Neural cell (in vitro differentiated cells): ENCODE data around the gene ATL2.

ENCODE experiments used
- EP300 ChIP-seq: fragments of 450-650 bp; conservative IDR thresholded peaks from 2 replicates; pipeline ENCODE4 v1.6.1; 2014; ENCODE audit warnings: antibody characterized with exemption, mild to moderate bottlenecking, moderate library complexity; ENCODE audit not compliant: poor library complexity, severe bottlenecking
- EZH2 ChIP-seq: fragments of 200-600, 300-800 bp; shearing (Covaris generic), sonication (generic); IDR thresholded peaks from 2 replicates; pipeline ENCODE4 v1.6.1; 2014; ENCODE audit warnings: antibody characterized with exemption, low read length, borderline replicate concordance, mild to moderate bottlenecking; ENCODE audit not compliant: insufficient read depth, poor library complexity, severe bottlenecking
- MXI1 ChIP-seq: fragments of 450-650 bp; conservative IDR thresholded peaks from 2 replicates; pipeline ENCODE4 v1.6.1; 2014; ENCODE audit warnings: antibody characterized with exemption, mild to moderate bottlenecking; ENCODE audit not compliant: poor library complexity, severe bottlenecking
- POLR2AphosphoS5 ChIP-seq: IDR thresholded peaks from 2 replicates; pipeline ENCODE4 v1.6.1; 2012
- TAF1 ChIP-seq: IDR thresholded peaks from 2 replicates; pipeline ENCODE4 v1.6.1; 2012; ENCODE audit warnings: low read depth
- TF ChIP-seq, protein P1 (sequence below): fragments of 450-650 bp; IDR thresholded peaks from 2 replicates; pipeline ENCODE4 v1.5.1; 2014; ENCODE audit warnings: antibody characterized with exemption, mild to moderate bottlenecking, moderate library complexity; ENCODE audit not compliant: poor library complexity, severe bottlenecking
- TF ChIP-seq, protein P2 (sequence below): IDR thresholded peaks from 2 replicates; pipeline ENCODE4 v1.6.1; 2012; ENCODE audit warnings: borderline replicate concordance

DNA sequence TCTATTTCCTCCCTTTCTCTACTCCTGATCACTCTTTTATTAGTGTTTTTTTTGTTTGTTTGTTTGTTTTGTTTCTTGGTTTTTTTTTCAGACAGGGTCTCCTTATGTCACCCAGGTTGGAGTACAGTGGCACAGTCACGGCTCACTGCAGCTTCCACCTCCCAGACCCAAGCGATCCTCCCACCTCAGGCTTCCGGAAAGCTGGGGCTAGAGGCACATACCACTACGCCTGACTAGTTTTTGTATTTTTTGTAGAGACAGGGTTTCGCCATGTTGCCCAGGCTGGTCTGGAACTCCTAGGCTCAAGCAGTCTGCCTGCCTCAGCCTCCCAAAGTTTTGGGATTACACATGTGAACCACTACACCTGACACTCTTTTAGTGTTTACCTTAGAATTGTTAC is 122.3 kb downstream of the ATL2 start:
- TF ChIP-seq, protein P1, sequence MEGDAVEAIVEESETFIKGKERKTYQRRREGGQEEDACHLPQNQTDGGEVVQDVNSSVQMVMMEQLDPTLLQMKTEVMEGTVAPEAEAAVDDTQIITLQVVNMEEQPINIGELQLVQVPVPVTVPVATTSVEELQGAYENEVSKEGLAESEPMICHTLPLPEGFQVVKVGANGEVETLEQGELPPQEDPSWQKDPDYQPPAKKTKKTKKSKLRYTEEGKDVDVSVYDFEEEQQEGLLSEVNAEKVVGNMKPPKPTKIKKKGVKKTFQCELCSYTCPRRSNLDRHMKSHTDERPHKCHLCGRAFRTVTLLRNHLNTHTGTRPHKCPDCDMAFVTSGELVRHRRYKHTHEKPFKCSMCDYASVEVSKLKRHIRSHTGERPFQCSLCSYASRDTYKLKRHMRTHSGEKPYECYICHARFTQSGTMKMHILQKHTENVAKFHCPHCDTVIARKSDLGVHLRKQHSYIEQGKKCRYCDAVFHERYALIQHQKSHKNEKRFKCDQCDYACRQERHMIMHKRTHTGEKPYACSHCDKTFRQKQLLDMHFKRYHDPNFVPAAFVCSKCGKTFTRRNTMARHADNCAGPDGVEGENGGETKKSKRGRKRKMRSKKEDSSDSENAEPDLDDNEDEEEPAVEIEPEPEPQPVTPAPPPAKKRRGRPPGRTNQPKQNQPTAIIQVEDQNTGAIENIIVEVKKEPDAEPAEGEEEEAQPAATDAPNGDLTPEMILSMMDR = no peak
- TF ChIP-seq EP300 = no peak
- TF ChIP-seq, protein P2, sequence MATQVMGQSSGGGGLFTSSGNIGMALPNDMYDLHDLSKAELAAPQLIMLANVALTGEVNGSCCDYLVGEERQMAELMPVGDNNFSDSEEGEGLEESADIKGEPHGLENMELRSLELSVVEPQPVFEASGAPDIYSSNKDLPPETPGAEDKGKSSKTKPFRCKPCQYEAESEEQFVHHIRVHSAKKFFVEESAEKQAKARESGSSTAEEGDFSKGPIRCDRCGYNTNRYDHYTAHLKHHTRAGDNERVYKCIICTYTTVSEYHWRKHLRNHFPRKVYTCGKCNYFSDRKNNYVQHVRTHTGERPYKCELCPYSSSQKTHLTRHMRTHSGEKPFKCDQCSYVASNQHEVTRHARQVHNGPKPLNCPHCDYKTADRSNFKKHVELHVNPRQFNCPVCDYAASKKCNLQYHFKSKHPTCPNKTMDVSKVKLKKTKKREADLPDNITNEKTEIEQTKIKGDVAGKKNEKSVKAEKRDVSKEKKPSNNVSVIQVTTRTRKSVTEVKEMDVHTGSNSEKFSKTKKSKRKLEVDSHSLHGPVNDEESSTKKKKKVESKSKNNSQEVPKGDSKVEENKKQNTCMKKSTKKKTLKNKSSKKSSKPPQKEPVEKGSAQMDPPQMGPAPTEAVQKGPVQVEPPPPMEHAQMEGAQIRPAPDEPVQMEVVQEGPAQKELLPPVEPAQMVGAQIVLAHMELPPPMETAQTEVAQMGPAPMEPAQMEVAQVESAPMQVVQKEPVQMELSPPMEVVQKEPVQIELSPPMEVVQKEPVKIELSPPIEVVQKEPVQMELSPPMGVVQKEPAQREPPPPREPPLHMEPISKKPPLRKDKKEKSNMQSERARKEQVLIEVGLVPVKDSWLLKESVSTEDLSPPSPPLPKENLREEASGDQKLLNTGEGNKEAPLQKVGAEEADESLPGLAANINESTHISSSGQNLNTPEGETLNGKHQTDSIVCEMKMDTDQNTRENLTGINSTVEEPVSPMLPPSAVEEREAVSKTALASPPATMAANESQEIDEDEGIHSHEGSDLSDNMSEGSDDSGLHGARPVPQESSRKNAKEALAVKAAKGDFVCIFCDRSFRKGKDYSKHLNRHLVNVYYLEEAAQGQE = no peak
- no peak for TF ChIP-seq EZH2
- TF ChIP-seq TAF1 = no peak
- no peak for TF ChIP-seq POLR2AphosphoS5
- TF ChIP-seq MXI1 = no peak
